Thoracic aorta (tissue), 2 donors: ENCODE measurements around the gene DHRSX. TPM values are rescaled to one million over a fixed set of nuclear protein-coding genes. Genes with fewer than 3 reads are reported as not detected.
"Not testable (repeated sequence)": the region's sequence is repeated elsewhere in the genome, so short reads cannot be mapped to it uniquely, and the experiment has no call there.

ENCODE experiments used
- ATAC-seq: fragments of 150-250 bp; one replicate; pipeline ENCODE4 v1.8.0; 2017; ENCODE audit warnings: low read depth; ENCODE audit not compliant: insufficient number of reproducible peaks, low FRiP score
- DNase-seq: peaks from one replicate; pipeline ENCODE4 v3.0.0-alpha.2; 2020; ENCODE audit warnings: low spot score
- H3K27ac ChIP-seq, 2 donors: fragments of 200-600 bp; sonication (generic); 1 replicate in 1 of 2; 2 replicates in 1 of 2; pipeline ENCODE4 v1.5.1; 2016; ENCODE audit warnings: mild to moderate bottlenecking in 2 of 2, moderate library complexity in 2 of 2
- H3K27me3 ChIP-seq: fragments of 200-600 bp; sonication (generic); replicated peaks from 2 replicates; pipeline ENCODE4 v1.6.0; 2016; ENCODE audit warnings: mild to moderate bottlenecking; ENCODE audit not compliant: insufficient read depth
- H3K36me3 ChIP-seq: fragments of 200-600 bp; sonication (generic); one replicate; pipeline ENCODE4 v1.5.1; 2016
- H3K4me1 ChIP-seq, 2 donors: fragments of 200-600 bp; sonication (generic); 1 replicate in 1 of 2; 2 replicates in 1 of 2; pipeline versions ENCODE4 v1.5.1 to v1.6.0; 2016; ENCODE audit warnings: low read depth in 2 of 2, mild to moderate bottlenecking in 1 of 2; ENCODE audit not compliant: control insufficient read depth in 1 of 2
- H3K4me3 ChIP-seq: fragments of 200-600 bp; sonication (generic); 2 replicates; pipeline ENCODE4 v1.5.1; 2016; ENCODE audit warnings: mild to moderate bottlenecking
- H3K9me3 ChIP-seq: fragments of 200-600 bp; sonication (generic); 2 replicates; pipeline ENCODE4 v1.5.1; 2016
- CTCF ChIP-seq: fragments of 200-600 bp; sonication (generic); IDR thresholded peaks from one replicate; pipeline ENCODE4 v1.5.1; 2019; ENCODE audit warnings: antibody characterized with exemption
- total RNA-seq, 2 donors: library from RNA; depleted of rRNA; stranded (reverse); fragments of >200 nt; gene quantifications; one replicate each; pipeline versions ENCODE4 v1.1.0 to v1.2.3, GENCODE V29; 2016

DHRSX gene
- total RNA-seq, 2 donors from 2014 or later: 14.9 to 16.8 TPM

GRCh38 chrX:2383144-2383543 lies 117.6 kb downstream of the DHRSX start:
- no peak for DNase-seq
- no peak overlapping the region for H3K27ac ChIP-seq
- no peaks in the 10 kb centered on the region for H3K27me3 ChIP-seq
- H3K4me3 ChIP-seq: no peak overlapping the region
- TF ChIP-seq CTCF: no peak
- no peaks in the 10 kb centered on the region for H3K36me3 ChIP-seq
- ATAC-seq: no peak
- no peaks in the 10 kb centered on the region for H3K4me1 ChIP-seq
- no peaks in the 10 kb centered on the region for H3K9me3 ChIP-seq

- not testable (repeated sequence) for H3K4me1 ChIP-seq, H3K27me3 ChIP-seq, H3K4me3 ChIP-seq, H3K27ac ChIP-seq, H3K9me3 ChIP-seq, DNase-seq, ATAC-seq, H3K36me3 ChIP-seq
Observed at GRCh38 chrX:2382433-2383048, 118.2 kb downstream of the DHRSX start.

GRCh38 chrX:2376166-2376565 lies 124.6 kb downstream of the DHRSX start:
- no peak overlapping the region for H3K4me3 ChIP-seq
- DNase-seq (no peak), ATAC-seq (no peak)
- no peaks in the 10 kb centered on the region for H3K9me3 ChIP-seq
- no peak overlapping the region for H3K27ac ChIP-seq
- no peak for TF ChIP-seq CTCF
- H3K27me3 ChIP-seq: no peaks in the 10 kb centered on the region
- H3K4me1 ChIP-seq: no peaks in the 10 kb centered on the region
- peaks cover 5% of the 10 kb centered on the region for H3K36me3 ChIP-seq

- DNase-seq (no peak), ATAC-seq (no peak)
- Histone ChIP-seq H3K4me1 (no peaks in the 10 kb centered on the region), H3K27ac (no peak overlapping the region), H3K36me3 (peaks cover 5% of the 10 kb centered on the region), H3K4me3 (no peak overlapping the region), H3K9me3 (no peaks in the 10 kb centered on the region), H3K27me3 (no peaks in the 10 kb centered on the region)
- TF ChIP-seq CTCF: no peak
Observed at GRCh38 chrX:2374086-2374485, 126.7 kb downstream of the DHRSX start.

GRCh38 chrX:2373615-2374014 lies 127.2 kb downstream of the DHRSX start:
- Histone ChIP-seq H3K9me3 (no peaks in the 10 kb centered on the region), H3K4me1 (no peaks in the 10 kb centered on the region), H3K4me3 (no peak overlapping the region), H3K36me3 (peaks cover 5% of the 10 kb centered on the region), H3K27ac (no peak overlapping the region), H3K27me3 (no peaks in the 10 kb centered on the region)
- DNase-seq (no peak), ATAC-seq (no peak)
- no peak for TF ChIP-seq CTCF

GRCh38 chrX:2371026-2371711 lies 129.6 kb downstream of the DHRSX start:
- TF ChIP-seq CTCF: no peak
- H3K9me3 ChIP-seq: no peaks in the 10 kb centered on the region
- no peaks in the 10 kb centered on the region for H3K4me1 ChIP-seq
- DNase-seq (no peak), ATAC-seq (no peak)
- H3K27me3 ChIP-seq: no peaks in the 10 kb centered on the region
- H3K4me3 ChIP-seq: no peak overlapping the region
- H3K36me3 ChIP-seq: peaks cover 5% of the 10 kb centered on the region
- H3K27ac ChIP-seq: no peak overlapping the region
